HG03520 (cell line): ENCODE results near the gene MTA2.

Source experiments
- ATAC-seq: cut with Tn5 transposase; IDR thresholded peaks from one replicate; pipeline ENCODE4 v1.9.1; 2021; ENCODE audit warnings: mild to moderate bottlenecking, moderate library complexity; ENCODE audit not compliant: unreplicated experiment

The MTA2 gene

DNA sequence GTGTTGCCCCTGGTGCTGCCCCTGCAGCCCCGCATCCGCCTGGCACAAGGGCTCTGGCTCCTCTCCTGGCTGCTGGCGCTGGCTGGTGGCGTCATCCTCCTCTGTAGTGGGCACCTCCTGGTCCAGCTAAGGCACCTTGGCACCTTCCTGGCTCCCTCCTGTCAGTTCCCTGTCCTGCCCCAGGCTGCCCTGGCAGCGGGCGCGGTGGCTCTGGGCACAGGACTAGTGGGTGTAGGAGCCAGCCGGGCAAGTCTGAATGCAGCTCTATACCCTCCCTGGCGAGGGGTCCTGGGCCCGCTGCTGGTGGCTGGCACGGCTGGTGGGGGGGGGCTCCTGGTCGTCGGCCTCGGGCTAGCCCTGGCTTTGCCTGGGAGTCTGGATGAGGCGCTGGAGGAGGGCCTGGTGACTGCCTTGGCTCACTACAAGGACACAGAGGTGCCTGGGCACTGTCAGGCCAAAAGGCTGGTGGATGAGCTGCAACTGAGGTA lies 11.7 kb upstream of the MTA2 start:
- no peak for ATAC-seq

DNA sequence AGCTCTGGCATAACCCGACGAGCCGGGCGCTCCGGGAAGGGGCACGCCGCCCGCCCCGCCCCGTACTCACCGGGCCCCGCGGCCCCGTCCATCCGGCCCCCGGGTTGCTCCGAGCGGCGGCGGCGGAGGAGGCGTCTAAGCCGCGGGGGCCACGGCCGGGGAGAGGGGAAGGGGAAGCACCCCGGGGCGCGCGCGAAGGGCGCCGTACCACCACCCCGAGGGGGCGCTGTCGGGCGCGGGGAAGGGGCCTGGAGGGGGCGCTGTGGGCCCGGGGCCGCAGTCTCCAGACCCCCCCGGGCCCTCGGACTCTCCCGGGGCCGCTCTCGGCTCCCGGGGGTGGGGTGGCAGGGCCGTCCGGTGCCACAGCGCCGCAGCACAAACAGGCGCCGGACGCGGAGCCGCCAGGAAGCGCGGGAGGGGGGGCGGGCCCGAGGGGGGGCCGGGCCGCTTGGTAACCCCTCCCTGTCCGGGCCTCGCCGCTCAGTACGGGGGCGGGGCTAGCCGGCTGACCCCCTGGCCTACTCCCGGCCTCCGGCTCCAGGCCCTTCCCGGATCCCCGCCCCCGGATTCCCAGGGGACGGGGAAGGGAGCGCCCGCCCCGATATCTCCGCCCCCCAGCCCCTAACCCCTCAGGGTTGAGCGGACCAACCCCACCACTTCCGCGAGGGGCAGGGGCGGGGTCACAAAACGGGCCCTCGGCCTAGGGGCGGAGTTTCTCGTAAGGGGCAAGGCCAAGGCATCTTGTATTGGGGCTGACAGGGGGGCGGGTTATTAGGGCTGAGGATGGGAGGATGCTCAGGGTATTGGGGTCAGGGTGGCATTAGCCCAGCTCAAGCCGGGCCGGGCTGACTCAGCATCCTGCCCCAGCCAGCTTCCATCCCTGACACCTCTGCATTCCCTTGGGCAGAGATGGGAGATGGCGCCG lies 11.0 kb upstream of the MTA2 start, which contains the start of the genes EML3 and ROM1:
TSS of gene EML3 (minus strand) at position 410 of the 925 bp plus-strand sequence. CDS start at position 92, 318 bp downstream.
TSS of gene ROM1 (plus strand) at position 892 of the 925 bp plus-strand sequence. CDS start at position 917, 25 bp downstream.
- ATAC-seq, result peak; percentile 61

DNA sequence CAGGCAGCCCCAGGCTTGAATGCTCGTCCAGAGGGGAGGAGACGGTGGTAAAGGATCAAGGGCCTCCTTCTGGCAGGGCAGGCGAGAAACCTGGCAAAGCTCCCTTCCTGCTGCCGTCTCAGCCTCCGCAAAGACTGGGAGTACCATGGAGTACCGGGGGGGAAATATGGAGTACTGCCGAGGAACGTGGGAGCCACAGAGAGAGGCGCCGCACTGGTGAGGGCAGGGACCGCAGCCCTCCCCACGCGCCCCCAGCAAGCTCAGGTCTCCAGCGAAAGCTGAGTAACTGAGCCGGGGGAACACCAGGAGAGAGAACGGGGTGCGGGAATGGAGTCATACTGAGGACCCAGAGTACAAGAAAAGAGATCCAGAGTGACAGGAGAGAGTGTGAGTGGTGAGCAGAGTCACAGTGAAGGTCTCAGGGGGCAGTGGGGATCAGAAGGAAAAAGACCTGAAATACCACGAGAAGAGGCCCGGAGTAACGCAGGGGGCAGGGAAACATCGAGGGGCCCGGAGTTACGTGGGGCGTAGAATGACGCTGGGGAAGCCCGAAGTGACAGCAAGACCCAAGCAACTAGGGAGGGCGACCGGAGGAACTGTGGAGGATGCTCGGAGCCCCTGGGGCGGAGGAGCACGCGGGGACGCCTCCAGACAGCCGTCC lies 10.2 kb upstream of the MTA2 start:
- ATAC-seq, result no peak

DNA sequence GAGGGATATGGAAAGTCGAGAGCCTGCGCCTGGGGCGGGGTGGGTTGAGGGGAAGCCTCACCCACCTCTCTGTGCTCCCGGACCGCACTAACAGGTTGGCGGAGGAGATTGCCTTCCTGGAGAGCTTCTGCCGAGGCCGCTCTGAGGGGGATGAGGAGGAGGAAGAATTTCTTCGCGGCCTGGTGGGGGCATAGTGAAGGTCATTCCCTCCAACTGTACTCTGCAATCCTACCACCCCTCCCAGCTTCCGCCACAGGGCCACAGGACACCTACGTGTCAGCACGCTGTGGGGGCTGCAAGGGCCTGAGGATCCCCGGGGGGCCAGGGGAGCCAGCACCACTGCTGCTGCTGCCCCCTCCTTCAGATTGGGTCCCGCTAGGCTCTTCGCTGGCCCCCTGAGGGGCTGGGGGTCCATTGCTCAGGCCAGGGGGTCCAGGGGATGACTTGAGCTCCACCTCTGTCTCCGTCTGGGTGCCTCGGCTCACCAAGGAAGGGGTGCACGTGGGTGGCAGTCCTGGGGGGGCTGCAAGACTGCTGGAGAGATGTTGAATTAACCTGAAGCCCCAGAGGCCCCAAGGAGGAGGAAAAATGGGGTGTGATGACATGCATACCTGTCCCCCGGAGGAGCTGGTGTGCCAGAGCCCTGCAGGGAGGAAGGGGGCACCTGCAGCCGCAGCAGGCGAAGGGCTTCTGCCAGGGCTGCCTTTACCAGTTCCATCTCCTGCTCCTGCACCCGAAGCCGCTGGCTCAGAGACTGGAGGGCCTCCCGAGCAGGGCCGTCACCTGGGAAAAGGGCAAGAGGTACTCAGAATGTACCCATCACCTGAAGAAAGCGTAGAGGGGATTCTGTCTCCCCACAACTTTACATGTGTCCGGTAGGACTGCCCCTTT lies 9.4 kb upstream of the MTA2 start:
- ATAC-seq, result no peak

DNA sequence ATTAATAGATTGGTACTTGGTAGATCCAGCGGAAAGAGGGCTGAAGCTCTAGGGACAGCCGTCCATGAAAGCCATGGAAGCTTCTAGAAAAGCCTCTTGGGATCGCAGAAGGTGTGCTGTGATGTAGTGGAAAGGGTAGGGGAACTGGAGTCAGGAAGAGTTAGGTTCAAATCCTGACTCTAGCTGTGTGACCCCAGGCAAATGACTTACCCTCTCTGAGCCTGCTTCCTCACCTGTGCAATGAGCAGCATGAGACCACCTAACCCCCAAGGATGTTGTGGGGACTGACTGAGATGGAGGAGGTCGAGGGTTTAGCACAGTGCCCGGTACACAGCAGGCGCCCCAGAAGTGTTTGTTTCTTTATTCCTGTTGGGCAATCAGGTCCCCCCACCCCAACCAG lies 8.7 kb upstream of the MTA2 start:
- ATAC-seq, result no peak

DNA sequence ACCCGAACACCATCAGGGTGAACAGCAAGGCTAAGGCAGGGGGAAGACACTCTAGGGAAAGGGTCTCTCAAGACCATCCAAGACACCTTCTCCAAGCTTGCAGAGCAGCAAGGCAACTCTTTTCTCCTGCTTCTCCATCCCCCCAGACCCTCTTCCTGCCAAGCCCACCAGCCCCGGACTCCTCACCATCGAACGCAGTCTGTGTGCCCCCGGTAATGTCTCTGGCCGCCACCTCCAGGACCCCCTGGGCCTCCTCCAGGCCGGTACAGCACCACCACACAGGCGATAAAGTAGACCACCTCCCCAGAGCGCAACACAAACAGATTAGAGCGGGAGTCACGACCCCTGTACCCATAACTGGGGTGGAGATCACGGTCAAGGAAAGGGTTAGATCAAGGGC lies 7.1 kb upstream of the MTA2 start:
- ATAC-seq, result no peak

DNA sequence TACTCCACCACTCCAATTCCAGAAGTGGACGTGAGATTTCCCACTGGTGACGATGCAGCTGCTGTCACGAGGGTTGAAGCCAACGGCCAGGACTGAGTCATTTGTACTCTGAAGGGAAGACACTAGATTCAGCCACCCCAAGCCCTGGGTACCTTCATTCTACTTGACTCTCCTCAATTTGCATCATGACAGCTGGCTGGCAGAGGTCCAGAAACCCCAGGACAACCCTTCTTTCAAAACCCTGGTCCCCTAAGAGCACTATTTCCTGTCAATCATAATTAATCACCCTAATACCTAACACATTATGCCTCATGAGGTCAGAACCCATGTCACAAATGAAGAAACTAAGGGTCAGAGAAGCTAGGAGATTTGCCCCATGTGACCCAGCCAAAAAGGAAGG lies 6.0 kb upstream of the MTA2 start:
- ATAC-seq, result no peak

DNA sequence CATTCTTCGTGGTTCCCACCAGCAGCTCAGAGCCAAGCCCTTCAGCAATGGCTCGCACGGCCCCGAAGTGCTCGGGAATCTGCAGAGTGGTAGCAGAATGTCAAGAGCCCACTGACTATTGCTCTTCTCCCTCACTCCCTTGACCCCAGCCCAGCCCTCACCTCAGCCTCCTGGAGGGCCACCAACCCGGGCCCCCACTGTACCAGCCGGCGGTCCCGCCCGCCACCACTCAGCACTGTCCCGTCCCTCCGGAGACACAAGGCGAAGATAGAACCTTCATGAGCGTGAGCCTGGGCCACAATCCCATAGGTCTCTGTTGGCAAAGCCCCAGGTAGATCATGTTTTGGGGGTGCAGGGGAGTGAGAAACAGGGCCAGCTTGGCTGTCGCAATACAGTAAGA lies 4.2 kb upstream of the MTA2 start:
- ATAC-seq, result no peak

DNA sequence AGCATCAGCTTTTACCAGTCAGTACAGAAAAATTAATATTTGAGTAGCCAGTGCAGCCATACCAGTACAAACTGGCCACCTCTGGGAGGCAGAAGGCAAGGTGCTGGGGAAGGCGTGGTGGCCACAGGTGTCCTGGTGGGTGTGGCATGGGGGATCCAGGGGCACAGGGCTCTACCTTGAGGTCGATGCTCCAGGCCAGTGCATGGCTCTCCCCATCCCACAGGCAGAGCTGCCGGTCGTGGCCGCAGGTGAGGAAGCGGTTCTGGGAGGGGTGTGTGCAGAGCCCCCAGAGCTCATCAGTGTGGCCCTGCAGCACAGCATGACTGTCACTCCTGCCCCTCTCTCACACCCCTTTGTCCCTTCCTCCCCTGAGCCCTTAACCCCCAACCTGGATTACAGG lies 3.8 kb upstream of the MTA2 start:
- ATAC-seq, result no peak

DNA sequence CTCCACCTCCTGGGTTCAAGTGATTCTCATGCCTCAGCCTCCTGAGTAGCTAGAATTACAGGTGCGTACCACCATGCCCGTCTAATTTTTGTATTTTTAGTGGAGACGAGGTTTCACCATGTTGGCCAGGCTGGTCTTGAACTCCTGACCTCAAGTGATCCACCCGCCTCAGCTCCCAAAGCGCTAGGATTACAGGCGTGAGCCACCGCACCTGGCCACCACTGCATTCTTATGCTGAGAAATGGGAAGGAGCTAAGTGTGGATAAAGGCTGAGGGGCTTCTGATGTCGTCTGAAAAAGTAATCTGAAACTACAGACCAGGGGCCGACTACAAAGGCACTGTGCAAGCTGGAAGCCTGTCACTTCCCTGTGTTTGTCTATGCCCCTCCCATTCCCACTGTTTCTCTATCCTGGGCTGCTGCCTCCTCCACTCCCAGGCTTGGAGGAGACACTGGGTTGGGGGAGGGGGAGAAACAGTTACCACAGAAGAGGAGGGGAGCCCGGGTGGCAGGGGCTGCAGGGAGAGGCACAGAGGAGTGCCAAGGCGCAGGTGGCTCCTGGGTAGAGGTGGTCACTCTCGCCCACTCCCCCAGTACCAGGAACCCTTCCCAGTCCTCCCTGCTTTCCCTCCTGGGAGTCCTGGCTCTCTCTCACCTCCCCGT lies 2.9 kb upstream of the MTA2 start:
- ATAC-seq, result no peak

DNA sequence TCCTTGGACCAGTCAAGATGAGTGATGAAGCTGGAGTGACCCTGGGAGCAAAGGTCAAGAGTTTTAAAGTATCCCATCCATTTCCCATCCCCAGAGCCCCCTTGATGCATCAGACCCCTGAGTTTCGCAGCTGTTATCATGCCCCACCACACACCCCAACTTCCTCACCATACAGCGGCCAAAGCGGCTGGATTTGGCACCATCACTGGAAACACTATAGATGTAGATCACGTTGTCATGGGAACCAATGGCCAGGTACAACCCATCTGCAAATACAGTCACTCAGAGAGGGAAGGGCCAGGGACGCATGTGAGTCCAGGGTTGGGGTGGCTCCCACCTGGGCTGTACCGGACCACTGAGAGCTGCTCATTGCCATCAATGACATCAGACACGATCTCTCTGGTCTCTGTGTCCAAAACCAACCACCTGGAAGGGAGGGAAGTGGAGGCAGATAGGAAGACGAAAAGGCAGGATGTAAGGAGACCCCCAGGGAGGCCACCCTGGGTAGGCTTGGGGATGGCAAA lies 2.2 kb upstream of the MTA2 start:
- no peak for ATAC-seq

DNA sequence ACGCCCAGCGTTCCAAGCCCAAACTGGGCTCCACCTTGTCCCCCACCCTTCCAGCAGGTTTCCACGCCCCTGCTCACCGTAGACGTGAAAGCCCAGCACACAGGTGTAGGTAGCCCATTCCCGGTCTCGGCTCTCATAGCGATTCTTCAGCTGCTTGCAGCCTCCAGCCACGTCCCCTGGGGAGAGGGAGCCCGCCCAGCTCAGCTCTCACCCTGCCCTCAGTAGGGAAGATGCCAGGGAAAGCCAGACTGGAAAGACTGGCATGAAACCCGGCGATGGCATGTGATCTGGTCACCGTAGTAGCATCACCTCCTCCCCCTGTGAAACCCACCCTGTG lies 1.4 kb upstream of the MTA2 start:
- no peak for ATAC-seq

DNA sequence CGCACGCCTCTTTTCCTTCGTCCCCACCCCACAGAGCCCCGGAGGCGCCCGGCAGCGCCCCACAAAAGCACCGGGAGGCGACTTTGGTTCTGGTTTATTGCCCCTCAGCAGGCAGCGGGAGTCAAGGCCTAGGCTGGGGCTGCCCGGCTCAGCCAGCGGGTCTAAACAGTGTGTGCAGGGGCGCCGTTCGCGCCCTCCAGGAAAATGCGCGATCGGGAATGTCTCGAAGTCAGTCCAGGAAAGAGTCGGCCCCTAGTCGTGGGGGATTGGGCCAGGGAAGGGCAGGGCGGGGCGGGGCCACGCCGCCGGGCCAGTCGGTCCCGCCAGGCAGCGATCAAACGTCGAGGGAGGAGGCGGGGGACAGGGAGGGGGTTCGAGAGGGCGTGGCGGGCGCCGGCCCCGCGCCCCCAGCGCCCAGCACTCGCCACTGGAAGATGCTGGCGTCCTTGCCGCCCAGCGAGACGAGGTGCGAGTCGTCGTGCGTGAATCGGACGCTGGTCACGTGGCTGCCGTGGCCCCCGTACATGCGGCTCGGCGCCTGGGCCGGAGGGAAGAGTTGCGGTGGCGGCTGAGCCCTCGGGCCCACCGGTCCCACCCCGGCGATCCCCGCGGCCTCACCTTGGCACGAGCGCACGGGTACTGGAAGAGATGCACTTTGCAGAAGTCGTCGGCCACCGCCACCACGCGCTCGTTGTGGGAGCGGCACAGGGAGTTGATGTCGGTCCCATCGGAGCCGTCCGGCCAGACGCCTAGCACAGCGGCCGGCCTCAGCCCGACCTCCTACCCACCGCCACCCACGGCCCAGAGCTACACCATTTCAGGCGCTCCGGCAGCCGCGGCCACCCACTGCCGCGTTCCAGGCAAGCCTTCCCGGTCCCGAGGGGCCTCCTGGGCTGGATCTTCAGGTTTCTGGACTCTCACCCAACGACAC lies 741 bp upstream of the MTA2 start:
- no peak for ATAC-seq

DNA sequence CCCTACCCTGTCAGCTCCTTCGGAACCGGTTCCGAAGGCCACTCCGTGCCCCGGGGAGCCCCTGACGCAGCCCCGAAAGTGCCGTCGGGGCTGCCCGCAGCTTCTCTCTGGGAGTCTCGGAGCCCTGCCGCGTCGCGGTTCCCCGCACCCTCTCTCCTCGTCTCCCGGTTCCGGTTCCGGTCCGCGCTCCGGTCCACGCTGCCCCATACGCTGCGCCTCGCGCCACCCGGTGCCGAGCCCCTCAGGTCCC lies 618 bp downstream of the MTA2 start:
- no peak for ATAC-seq

DNA sequence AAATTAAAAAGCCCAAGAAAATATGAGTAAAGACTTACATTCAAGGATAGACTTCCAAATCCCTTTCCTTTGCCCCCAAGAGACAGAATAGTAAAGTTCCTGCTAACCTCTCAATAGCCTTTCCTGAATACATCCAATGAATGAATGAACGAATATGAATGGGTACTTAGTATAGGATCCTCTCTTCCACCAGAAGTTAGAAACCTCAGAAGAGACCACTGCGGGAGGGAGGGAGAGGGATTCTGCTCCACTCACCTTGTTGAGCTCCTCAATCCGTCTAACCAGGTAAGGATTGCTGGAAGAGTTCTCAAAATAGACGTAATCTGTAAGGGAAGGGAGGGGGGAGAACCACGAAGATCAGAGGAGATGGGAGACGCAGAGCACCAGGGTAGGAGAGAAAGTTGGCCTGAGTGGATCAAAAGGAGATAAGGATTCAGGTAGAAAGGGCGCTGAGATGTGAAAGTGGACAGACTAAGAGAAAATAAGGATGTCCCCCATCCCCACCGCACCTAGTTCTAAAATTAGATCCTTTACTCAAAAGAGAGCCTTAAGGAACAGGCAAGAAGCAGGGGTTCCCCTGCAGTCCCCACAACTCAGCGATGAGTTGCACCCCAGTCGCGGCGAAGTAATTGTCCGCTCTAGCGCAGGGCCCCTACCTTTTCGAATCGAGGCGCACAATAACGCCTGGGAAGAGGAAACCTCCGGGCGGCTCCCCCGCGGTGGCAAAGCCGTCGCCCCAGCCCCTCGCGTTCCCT lies 1.1 kb downstream of the MTA2 start:
- ATAC-seq, result no peak

DNA sequence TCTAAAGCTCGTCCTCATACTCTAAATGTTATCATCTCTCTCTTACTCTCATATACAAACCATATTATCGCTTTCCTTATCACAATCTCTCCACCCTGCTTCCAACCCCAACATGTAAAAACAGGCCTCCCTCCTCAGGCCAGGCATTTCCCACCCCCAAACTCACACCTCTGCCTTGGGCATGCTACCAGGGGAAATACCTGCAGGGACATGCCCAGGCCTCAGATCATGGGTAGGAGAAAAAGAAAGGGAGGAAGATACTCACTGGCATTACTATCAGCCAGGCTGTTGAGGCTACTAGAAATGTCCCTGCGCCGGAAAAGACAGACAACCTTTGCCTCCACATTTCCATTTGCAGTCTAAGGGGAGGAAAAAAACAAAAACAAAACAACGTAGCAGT lies 1.8 kb downstream of the MTA2 start:
- no peak for ATAC-seq

DNA sequence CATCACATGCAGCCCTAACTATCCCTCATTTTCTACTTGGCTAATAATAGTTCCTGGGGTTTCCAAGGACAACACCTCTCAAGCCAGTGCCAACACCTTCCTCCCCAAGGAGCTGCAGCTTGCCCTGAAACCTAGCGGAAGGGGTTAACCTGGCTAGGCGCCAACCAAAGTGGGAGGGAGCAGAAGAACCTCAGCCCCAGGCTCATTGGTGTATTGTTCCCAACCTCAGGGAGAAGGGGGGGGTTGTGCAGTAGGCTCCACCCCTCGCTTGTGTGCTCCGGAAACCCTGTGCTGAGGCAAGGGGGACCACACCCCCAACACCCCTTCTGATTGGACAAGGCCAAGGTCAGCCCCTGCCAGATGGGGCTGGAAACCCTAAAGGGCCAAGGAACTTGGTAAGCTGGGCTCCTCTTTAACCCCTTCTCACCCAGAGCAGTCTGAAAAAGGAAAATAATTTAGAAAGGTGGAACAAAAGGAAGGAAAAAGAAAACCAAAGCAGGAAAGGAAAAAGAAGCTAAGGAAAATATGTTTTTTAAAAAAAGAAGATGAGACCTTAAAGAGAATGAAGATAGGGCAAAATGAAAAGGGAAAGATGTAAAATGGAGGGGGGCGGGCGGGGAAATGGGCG lies 2.5 kb downstream of the MTA2 start:
- peak; percentile 37 for ATAC-seq

DNA sequence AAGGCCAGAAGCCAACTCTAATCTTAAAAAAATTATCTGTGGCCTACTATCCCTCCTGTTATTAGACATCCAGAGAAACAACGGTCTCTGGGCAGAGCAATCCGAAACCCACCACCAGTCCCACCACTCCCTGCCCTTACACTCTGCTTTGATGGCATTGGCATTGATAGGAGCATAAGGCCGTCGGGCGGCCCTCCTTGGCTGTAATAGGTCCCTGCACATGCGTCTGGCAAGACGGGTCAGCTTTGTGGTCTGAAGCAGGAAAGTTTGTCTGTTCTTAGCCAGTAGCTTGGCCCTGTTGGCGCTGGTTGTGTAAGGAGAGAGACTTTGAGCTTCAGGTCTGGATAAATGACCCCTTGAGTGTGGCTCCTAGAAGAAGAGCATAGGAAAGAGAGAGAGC lies 6.5 kb downstream of the MTA2 start:
- no peak for ATAC-seq
